HG03196 (cell line): ENCODE results near the gene MAMSTR.

Experiments used
- ATAC-seq: cut with Tn5 transposase; IDR thresholded peaks from one replicate; pipeline ENCODE4 v1.9.1; 2021; ENCODE audit not compliant: unreplicated experiment

Gene MAMSTR

DNA sequence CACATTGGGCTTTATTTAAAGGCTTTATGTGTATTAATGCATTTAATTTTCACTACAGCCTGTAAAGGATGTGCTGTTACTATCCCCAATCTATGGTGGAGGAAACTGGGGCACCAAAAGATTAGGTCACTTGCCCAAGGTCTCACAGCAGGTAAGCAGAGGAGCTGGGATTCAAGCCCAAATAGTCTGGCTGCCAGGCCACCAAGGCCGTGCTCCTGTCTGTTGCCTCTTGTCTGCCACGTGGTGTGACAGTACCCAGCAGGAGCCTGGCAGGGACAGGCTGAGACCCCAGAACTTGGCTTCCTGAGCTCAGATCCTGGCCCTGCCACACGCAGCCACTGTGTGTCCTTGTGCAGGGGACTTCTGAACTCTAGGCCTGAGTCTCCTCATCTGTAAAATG, 51.2 kb downstream of the MAMSTR start:
- no peak for ATAC-seq

DNA sequence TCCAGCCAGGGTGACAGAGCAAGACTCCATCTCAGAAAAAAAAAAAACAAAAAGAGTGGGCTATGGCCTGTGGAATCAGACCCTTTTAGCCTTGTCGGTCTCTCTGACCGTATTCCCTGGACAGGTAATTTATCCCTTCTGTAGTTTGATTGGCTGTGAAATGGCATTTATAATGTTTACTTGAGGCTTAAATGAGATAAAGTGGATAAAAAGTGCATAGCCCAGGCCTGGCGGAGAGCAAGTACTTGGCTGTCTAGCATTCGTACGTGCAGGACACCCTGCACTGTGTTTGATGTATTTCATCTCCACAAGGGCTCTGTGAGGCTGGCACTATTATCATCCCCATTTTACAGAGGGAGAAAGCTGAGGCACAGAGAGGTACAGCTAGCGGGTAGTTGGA, 53.7 kb downstream of the MAMSTR start:
- no peak for ATAC-seq

DNA sequence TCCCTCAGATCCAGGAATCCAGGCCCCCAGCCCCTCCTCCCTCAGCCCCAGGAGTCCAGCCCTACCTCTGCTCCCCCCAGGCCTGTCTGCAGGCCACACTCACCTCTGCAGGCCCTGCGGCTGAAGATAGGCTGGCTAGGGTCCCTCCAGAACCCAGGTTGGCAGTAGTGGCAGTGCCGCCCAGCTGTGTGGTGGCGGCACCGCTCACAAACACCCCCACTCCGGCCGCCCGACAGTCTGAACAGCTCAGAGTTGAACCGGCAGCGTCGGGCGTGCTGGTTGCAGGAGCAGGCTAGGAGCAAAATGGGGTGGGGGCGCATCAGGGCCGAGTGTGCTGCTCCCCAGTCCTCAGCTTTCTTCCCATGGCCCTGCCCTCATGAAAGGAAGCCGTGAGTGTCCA, 55.0 kb downstream of the MAMSTR start:
- ATAC-seq, result no peak

- ATAC-seq, result no peak
Measured at GRCh38 chr19:48663667-48664066, 55.9 kb downstream of the MAMSTR start.
